ENCODE results near the gene ANKRD23. TPM values are rescaled to one million over a fixed set of nuclear protein-coding genes. Genes with fewer than 3 reads are reported as not detected.

ANKRD23 gene
- total RNA-seq, 3 donors from 2014 or later = 2.9 to 6.3 (median 4.6) TPM

DNA sequence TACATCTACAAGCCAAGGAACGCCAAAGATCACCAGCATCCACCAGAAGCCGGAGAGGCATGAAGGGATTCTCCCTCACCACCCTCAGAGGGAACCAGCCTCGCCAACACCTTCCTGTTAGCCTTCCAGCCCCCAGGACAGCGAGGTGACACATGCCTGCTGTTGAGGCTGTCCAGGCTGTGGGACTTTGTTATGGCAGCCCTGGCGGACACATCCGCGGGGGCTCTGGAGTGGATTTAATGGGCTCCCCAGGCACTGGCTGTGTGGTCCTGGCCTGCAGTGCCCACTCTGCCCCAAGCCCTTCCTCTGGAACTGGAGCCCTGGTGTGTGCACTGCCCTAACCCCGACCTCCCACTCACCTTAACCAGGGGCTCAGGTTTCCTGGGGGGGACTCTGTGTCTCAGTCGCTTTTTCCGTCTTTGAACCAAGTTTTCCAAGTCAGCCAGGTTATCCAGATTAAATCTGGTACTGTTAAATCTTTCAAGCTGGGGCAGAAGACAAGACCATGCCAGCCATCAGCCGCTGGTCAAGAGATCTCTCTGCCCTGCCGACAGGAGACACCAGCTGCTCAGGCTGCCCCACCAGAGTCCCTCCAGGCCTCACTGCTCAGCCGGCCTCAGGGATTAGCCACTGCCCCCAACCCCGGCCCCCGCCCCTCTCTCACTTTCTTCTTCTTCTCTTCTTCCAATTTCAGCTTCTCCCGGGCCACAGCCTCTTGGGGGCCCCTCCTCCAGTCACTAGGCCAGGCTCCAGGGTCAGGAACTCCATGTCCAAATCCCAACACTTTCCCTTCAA lies 1.9 kb downstream of the ANKRD23 start:
- Mint-ChIP-seq H3K4me1 (ENCODE audit: low read depth) (peaks cover 12% of the 10 kb centered on the region), H3K4me3 (no peak overlapping the region), H3K27me3 (ENCODE audit: low read depth) (no peaks in the 10 kb centered on the region), H3K36me3 (ENCODE audit: insufficient read depth) (no peaks in the 10 kb centered on the region), H3K9me3 (no peaks in the 10 kb centered on the region)
- DNase-seq (no peak), ATAC-seq (no peak)

GRCh38 chr2:96839875-96840850 lies 3.7 kb downstream of the ANKRD23 start:
- ATAC-seq (no peak), DNase-seq (no peak)
- H3K4me3 Mint-ChIP-seq = peak overlapping the region; percentile 21
- H3K36me3 Mint-ChIP-seq (ENCODE audit: insufficient read depth) = peaks cover 1% of the 10 kb centered on the region
- H3K4me1 Mint-ChIP-seq (ENCODE audit: low read depth) = peaks cover 12% of the 10 kb centered on the region
- H3K27me3 Mint-ChIP-seq (ENCODE audit: low read depth) = no peaks in the 10 kb centered on the region
- H3K9me3 Mint-ChIP-seq = no peaks in the 10 kb centered on the region

DNA sequence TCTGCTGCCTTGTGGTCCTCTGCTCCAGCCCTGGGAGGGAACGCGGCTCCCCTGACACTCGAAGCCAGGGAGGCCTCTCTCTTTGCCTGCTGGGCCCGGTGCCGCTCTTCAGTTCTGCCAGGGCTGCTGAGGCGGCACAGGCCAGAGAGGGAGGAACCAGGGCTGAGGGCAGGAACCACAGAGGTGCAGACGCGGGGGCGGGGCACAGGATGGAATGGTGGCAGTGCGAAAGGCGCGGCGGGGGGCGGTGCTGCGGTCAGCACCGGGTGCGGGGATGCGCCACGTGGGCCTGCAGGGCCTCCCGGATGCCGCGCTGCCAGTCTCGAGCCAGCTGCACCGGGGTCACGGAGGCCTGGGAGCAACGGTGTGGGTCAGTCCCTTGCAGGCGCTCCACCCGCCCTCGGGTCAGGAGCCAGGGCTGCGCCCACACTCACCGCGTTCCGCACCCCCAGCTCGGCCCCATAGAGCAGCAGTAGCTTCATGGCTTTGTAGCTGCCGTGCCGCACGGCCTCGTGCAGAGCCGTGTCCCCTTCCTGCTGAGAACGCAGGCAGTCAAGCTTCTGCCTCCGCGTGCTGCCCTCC lies 4.4 kb downstream of the ANKRD23 start:
- Mint-ChIP-seq H3K4me3 (peak overlapping the region; percentile 24), H3K27me3 (ENCODE audit: low read depth) (no peaks in the 10 kb centered on the region), H3K9me3 (no peaks in the 10 kb centered on the region), H3K36me3 (ENCODE audit: insufficient read depth) (peaks cover 3% of the 10 kb centered on the region), H3K4me1 (ENCODE audit: low read depth) (peaks cover 12% of the 10 kb centered on the region)
- ATAC-seq (peak; percentile 89 to 91), DNase-seq (peak; percentile 69)

- no peak overlapping the region for H3K4me3 Mint-ChIP-seq
- peak in 1 of 2 donors; percentile 8 for ATAC-seq
- DNase-seq = no peak
- H3K27me3 Mint-ChIP-seq (ENCODE audit: low read depth) = no peaks in the 10 kb centered on the region
- H3K4me1 Mint-ChIP-seq (ENCODE audit: low read depth) = peaks cover 12% of the 10 kb centered on the region
- no peaks in the 10 kb centered on the region for H3K9me3 Mint-ChIP-seq
- H3K36me3 Mint-ChIP-seq (ENCODE audit: insufficient read depth) = peaks cover 4% of the 10 kb centered on the region
These were observed 5.2 kb downstream of the ANKRD23 start for GRCh38 chr2:96838345-96839292.

- DNase-seq = no peak
- peaks cover 12% of the 10 kb centered on the region for H3K4me1 Mint-ChIP-seq (ENCODE audit: low read depth)
- H3K4me3 Mint-ChIP-seq = no peak overlapping the region
- H3K9me3 Mint-ChIP-seq = no peaks in the 10 kb centered on the region
- no peak for ATAC-seq
- H3K27me3 Mint-ChIP-seq (ENCODE audit: low read depth) = no peaks in the 10 kb centered on the region
- peaks cover 8% of the 10 kb centered on the region for H3K36me3 Mint-ChIP-seq (ENCODE audit: insufficient read depth)
These were observed 6.2 kb downstream of the ANKRD23 start for GRCh38 chr2:96837575-96837974.

GRCh38 chr2:96835830-96836229 lies 8.0 kb downstream of the ANKRD23 start:
- H3K27me3 Mint-ChIP-seq (ENCODE audit: low read depth) = no peaks in the 10 kb centered on the region
- no peaks in the 10 kb centered on the region for H3K9me3 Mint-ChIP-seq
- DNase-seq = no peak
- ATAC-seq = no peak
- peaks cover 12% of the 10 kb centered on the region for H3K4me1 Mint-ChIP-seq (ENCODE audit: low read depth)
- H3K4me3 Mint-ChIP-seq = no peak overlapping the region
- H3K36me3 Mint-ChIP-seq (ENCODE audit: insufficient read depth) = peaks cover 17% of the 10 kb centered on the region

- Mint-ChIP-seq H3K4me1 (ENCODE audit: low read depth) (peaks cover 1% of the 10 kb centered on the region), H3K27me3 (ENCODE audit: low read depth) (no peaks in the 10 kb centered on the region), H3K36me3 (ENCODE audit: insufficient read depth) (peaks cover 37% of the 10 kb centered on the region), H3K9me3 (no peaks in the 10 kb centered on the region), H3K4me3 (no peak overlapping the region)
- ATAC-seq (no peak), DNase-seq (no peak)
These were observed 10.9 kb downstream of the ANKRD23 start for GRCh38 chr2:96832754-96833507.

DNA sequence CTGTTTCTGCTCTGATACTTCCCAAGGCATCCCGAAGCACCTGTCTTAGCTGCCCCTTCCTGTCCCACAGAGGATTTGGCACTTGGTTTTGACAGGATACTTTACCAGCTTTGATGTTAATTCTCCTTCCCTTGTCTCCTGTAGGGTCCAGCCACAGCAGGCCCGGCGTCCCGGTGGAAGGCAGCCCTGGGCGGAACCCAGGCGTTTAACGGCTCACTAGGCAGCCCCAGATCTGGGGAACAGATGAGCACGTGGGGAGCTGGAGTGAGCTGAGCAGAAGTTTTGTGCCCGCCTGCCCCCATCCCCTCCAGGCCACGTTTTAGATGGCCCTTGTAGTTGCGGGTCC lies 11.4 kb downstream of the ANKRD23 start:
- Mint-ChIP-seq H3K4me1 (ENCODE audit: low read depth) (no peaks in the 10 kb centered on the region), H3K27me3 (ENCODE audit: low read depth) (no peaks in the 10 kb centered on the region), H3K9me3 (no peaks in the 10 kb centered on the region), H3K36me3 (ENCODE audit: insufficient read depth) (peaks cover 40% of the 10 kb centered on the region), H3K4me3 (no peak overlapping the region)
- ATAC-seq (no peak), DNase-seq (no peak)

DNA sequence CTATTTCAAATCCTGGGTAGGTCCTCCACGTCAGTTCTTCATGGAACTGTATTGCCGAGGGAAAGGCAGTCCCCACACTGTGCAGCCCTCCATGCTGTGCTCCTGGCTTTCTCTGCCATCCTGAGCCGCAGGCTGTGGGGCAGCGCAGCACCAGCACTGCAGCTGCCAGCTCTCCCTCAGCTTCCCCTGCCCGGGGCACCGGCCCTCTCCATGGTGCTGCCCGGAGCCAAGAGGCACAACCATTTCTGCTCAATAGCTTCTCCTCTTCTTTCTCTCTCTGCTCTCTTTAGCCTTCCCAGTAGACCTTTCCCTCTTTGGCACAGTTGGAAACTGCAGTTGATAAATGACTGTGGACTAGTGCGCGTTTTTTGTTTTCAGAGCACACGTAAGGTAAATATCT lies 12.1 kb downstream of the ANKRD23 start:
- H3K4me1 Mint-ChIP-seq (ENCODE audit: low read depth) = no peaks in the 10 kb centered on the region
- no peak for DNase-seq
- no peak for ATAC-seq
- no peaks in the 10 kb centered on the region for H3K9me3 Mint-ChIP-seq
- H3K27me3 Mint-ChIP-seq (ENCODE audit: low read depth) = no peaks in the 10 kb centered on the region
- H3K36me3 Mint-ChIP-seq (ENCODE audit: insufficient read depth) = peaks cover 40% of the 10 kb centered on the region
- no peak overlapping the region for H3K4me3 Mint-ChIP-seq

DNA sequence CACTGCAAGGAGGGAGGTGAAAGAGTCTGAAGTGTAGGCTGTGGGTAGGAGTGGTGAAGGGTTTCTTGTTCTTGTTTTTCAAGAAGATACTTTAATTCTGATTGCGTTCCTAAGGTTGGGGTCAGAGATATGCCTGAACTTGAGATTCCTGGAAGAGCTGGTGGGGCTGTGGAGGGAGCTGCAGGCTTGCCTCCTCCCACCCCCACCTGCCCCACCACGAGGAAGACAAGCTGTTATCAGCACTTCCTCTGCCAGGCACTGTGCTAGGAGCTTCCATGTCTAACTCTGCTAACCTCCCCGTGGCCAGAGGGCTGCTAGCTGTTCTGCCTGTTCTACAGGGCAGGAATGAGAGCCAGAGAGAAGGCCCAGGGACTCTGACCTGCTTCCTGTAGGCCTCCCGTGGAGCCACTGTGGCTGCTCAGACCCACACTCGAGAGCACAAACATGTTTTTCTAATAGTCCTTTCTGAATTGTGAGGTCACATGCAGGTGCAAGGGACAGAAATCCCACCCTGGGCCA lies 13.7 kb downstream of the ANKRD23 start:
- ATAC-seq (no peak), DNase-seq (no peak)
- Mint-ChIP-seq H3K9me3 (no peaks in the 10 kb centered on the region), H3K36me3 (ENCODE audit: insufficient read depth) (peaks cover 39% of the 10 kb centered on the region), H3K4me1 (ENCODE audit: low read depth) (no peaks in the 10 kb centered on the region), H3K27me3 (ENCODE audit: low read depth) (no peaks in the 10 kb centered on the region), H3K4me3 (no peak overlapping the region)

GRCh38 chr2:96828874-96829273 lies 14.9 kb downstream of the ANKRD23 start:
- Mint-ChIP-seq H3K36me3 (ENCODE audit: insufficient read depth) (peaks cover 40% of the 10 kb centered on the region), H3K4me3 (no peak overlapping the region), H3K4me1 (ENCODE audit: low read depth) (no peaks in the 10 kb centered on the region), H3K27me3 (ENCODE audit: low read depth) (no peaks in the 10 kb centered on the region), H3K9me3 (no peaks in the 10 kb centered on the region)
- DNase-seq = no peak
- no peak for ATAC-seq

- Mint-ChIP-seq H3K4me3 (no peak overlapping the region), H3K9me3 (no peaks in the 10 kb centered on the region), H3K4me1 (ENCODE audit: low read depth) (no peaks in the 10 kb centered on the region), H3K36me3 (ENCODE audit: insufficient read depth) (peaks cover 37% of the 10 kb centered on the region), H3K27me3 (ENCODE audit: low read depth) (no peaks in the 10 kb centered on the region)
- ATAC-seq (no peak), DNase-seq (no peak)
These were observed 15.4 kb downstream of the ANKRD23 start for GRCh38 chr2:96828436-96828835.

Data from activated T-cell treated with anti-CD3 and anti-CD28 coated beads, Interleukin-2, amount 50 U/mL, for 4 hours (primary cell).